Glutamatergic neuron (in vitro differentiated cells): ENCODE measurements around the gene CCDC146. TPM values are rescaled to one million over a fixed set of nuclear protein-coding genes. Genes with fewer than 3 reads are reported as not detected.

Source experiments
- DNase-seq: peaks from one replicate; pipeline ENCODE4 v3.0.0; 2022
- H3K27ac Mint-ChIP-seq: one replicate; pipeline ENCODE4 v1.8.0; 2020; ENCODE audit warnings: mild to moderate bottlenecking, mixed read lengths, inconsistent platforms; ENCODE audit not compliant: unreplicated experiment
- H3K27me3 Mint-ChIP-seq: one replicate; pipeline ENCODE4 v1.8.0; 2020; ENCODE audit warnings: mild to moderate bottlenecking, moderate library complexity, mixed read lengths, inconsistent platforms; ENCODE audit not compliant: unreplicated experiment
- H3K36me3 Mint-ChIP-seq: one replicate; pipeline ENCODE4 v1.8.0; 2020; ENCODE audit warnings: mild to moderate bottlenecking, mixed read lengths, inconsistent platforms; ENCODE audit not compliant: unreplicated experiment
- H3K4me1 Mint-ChIP-seq: one replicate; pipeline ENCODE4 v1.8.0; 2020; ENCODE audit warnings: mild to moderate bottlenecking, low read depth, mixed read lengths, inconsistent platforms; ENCODE audit not compliant: unreplicated experiment
- H3K4me3 Mint-ChIP-seq: one replicate; pipeline ENCODE4 v1.8.0; 2020; ENCODE audit warnings: mild to moderate bottlenecking, mixed read lengths, inconsistent platforms; ENCODE audit not compliant: unreplicated experiment
- H3K9me3 Mint-ChIP-seq: one replicate; pipeline ENCODE4 v1.8.0; 2020; ENCODE audit warnings: mild to moderate bottlenecking, moderate library complexity, mixed read lengths, inconsistent platforms; ENCODE audit not compliant: unreplicated experiment
- CTCF ChIP-seq: fragments of 200-600 bp; sonication (generic); IDR thresholded peaks from one replicate; pipeline ENCODE4 v1.5.0; 2021; ENCODE audit not compliant: partially characterized antibody, unreplicated experiment
- total RNA-seq: library from RNA; stranded (reverse); fragmentation: NEBNext Ultra II Directional; extraction: Animal tissue kit (Norgen Biotek cat#: 25700); gene quantifications from one replicate; pipeline ENCODE4 v1.2.1, GENCODE V29; 2021; ENCODE audit not compliant: unreplicated experiment

The CCDC146 gene
- total RNA-seq, 1 donor from 2014 or later: 3.7 TPM

- peaks cover 5% of the 10 kb centered on the region for H3K4me1 Mint-ChIP-seq
- TF ChIP-seq CTCF: no peak
- H3K36me3 Mint-ChIP-seq: no peaks in the 10 kb centered on the region
- H3K27me3 Mint-ChIP-seq: peaks cover 4% of the 10 kb centered on the region
- no peaks in the 10 kb centered on the region for H3K9me3 Mint-ChIP-seq
- no peak for DNase-seq
- H3K4me3 Mint-ChIP-seq: no peak overlapping the region
- no peak overlapping the region for H3K27ac Mint-ChIP-seq
These were observed 78.1 kb downstream of the CCDC146 start for GRCh38 chr7:77200542-77200941.

DNA sequence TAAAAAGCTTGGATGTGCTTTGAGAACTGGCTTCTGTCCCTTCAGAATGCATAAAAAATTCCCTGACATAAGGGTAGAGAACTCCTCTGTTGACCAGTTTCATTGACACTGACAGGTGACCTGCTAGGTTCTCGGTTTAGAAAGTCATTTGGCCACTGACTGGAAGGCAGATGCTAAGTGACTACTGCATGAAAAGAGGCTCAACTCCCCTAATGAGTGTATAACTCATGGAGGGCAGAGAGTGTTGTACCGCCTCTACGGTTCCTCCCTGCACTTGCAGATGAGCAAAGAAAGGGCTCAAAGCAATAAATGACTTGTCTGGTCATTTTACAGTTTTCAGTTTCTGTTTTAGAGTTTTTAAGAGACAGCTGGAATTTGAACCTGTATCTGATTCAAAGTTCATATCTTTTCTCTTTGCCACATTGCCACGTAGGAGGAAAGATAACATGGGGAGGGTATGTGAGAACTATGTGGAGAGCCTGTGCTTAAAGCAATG is 80.1 kb downstream of the CCDC146 start:
- Mint-ChIP-seq H3K4me3 (no peak overlapping the region), H3K36me3 (no peaks in the 10 kb centered on the region), H3K27me3 (peaks cover 4% of the 10 kb centered on the region), H3K9me3 (no peaks in the 10 kb centered on the region), H3K27ac (no peak overlapping the region), H3K4me1 (peaks cover 5% of the 10 kb centered on the region)
- DNase-seq: no peak
- no peak for TF ChIP-seq CTCF

DNA sequence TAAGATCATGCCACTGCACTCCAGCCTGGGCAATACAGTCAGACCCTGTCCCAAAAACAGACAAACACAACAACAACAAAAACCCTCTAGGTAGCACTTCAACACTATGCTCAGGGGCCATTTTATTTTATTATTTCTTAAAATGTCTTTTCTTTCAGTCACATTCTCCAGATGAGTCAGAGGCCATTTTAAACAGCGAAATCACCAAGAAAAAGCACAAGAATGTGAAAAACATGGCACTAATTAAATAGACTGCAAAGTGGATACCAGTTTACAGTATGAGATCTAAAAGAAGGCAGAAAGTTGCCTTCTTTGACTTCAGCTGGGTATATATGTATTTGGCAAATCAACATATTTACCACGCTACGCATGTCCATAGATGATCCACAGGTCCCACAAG is 83.3 kb downstream of the CCDC146 start:
- Mint-ChIP-seq H3K36me3 (peaks cover 12% of the 10 kb centered on the region), H3K9me3 (peaks cover 4% of the 10 kb centered on the region), H3K4me3 (no peak overlapping the region), H3K27me3 (no peaks in the 10 kb centered on the region), H3K27ac (no peak overlapping the region), H3K4me1 (no peaks in the 10 kb centered on the region)
- DNase-seq: no peak
- TF ChIP-seq CTCF: no peak

GRCh38 chr7:77208416-77208815 is 86.0 kb downstream of the CCDC146 start:
- Mint-ChIP-seq H3K4me1 (no peaks in the 10 kb centered on the region), H3K27me3 (no peaks in the 10 kb centered on the region), H3K9me3 (peaks cover 5% of the 10 kb centered on the region), H3K36me3 (peaks cover 12% of the 10 kb centered on the region), H3K27ac (no peak overlapping the region), H3K4me3 (no peak overlapping the region)
- no peak for DNase-seq
- TF ChIP-seq CTCF: no peak

DNA sequence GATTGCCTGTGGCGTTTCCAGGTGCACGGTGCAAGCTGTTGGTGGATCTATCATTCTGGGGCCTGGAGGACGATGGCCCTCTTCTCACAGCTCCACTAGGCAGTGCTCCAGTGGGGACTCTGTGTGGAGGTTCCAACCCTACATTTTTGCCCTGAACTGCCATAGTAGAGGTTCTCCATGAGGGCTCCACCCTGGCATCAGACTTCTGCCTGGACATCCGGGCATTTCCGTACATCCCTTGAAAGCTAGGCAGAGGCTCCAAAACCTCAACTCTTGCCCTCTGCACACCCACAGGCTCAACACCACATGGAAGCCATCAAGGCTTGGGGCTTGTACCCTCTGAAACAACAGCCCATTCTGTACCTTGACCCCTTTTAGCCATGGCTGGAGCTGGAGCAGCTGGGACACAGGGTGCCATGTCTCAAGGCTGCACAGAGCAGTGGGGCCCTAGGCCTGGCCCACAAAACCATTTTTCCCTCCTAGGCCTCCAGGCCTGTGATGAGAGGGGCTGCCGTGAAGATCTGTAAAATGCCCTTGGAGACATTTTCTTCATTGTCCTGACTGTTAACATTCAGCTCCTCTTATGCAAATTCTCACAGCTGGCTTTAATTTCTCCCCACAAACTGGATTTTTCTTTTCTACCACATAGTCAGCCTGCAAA is 87.2 kb downstream of the CCDC146 start:
- no peak overlapping the region for H3K4me3 Mint-ChIP-seq
- no peaks in the 10 kb centered on the region for H3K4me1 Mint-ChIP-seq
- peaks cover 5% of the 10 kb centered on the region for H3K9me3 Mint-ChIP-seq
- no peak for DNase-seq
- H3K36me3 Mint-ChIP-seq: peaks cover 12% of the 10 kb centered on the region
- no peak overlapping the region for H3K27ac Mint-ChIP-seq
- no peak for TF ChIP-seq CTCF
- no peaks in the 10 kb centered on the region for H3K27me3 Mint-ChIP-seq
